Mammary epithelial cell (primary cell): ENCODE data around the gene SERPINA6.

Experiments
- EZH2 ChIP-seq: IDR thresholded peaks from 2 replicates; pipeline ENCODE4 v1.6.1; 2012; ENCODE audit warnings: low read length, inconsistent platforms, borderline replicate concordance
- TF ChIP-seq, protein P1 (sequence below), 2 donors: IDR thresholded peaks in 1 of 2; conservative IDR thresholded peaks in 1 of 2; 2 replicates each; pipeline ENCODE4 v1.5.1; 2011 to 2012; ENCODE audit warnings: inconsistent platforms in 2 of 2, low read length in 2 of 2, mild to moderate bottlenecking in 2 of 2, control low read depth in 1 of 2, low read depth in 1 of 2; ENCODE audit not compliant: insufficient read depth in 1 of 2; ENCODE audit errors: extremely low read depth in 1 of 2

DNA sequence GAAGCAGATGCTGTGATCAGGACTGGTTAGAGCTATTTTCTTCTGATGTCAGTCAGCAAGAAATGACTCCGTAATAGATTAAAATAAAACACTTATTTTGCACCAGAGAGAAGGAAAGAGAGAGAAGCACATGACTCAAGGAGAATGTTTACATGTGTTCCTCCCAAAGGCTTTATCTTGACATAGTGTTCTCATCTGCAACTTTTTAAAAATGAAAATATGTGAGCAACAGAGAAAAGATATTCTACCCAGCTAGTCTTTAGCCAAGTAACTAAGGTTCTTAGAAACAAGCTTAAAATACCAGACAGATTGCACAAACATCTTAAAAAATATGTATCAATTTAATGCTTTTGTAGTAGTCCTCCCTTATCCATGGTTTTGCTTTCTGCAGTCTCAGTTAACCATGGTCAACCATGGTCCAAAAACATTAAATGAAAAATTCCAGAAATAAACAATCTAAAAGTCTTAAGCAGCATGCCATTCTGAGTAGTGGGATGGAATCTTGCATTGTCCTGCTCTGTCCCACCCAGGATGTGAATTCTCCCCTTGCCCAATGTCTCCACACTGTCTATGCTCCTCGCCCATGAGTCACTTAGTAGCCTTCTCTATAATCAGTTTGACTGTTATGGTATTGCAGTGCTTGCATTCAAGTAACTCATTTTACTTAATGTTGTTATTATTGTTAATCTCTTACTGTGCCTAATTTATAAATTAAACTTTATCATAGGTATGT, 40.0 kb downstream of the SERPINA6 start:
- TF ChIP-seq, protein P1, sequence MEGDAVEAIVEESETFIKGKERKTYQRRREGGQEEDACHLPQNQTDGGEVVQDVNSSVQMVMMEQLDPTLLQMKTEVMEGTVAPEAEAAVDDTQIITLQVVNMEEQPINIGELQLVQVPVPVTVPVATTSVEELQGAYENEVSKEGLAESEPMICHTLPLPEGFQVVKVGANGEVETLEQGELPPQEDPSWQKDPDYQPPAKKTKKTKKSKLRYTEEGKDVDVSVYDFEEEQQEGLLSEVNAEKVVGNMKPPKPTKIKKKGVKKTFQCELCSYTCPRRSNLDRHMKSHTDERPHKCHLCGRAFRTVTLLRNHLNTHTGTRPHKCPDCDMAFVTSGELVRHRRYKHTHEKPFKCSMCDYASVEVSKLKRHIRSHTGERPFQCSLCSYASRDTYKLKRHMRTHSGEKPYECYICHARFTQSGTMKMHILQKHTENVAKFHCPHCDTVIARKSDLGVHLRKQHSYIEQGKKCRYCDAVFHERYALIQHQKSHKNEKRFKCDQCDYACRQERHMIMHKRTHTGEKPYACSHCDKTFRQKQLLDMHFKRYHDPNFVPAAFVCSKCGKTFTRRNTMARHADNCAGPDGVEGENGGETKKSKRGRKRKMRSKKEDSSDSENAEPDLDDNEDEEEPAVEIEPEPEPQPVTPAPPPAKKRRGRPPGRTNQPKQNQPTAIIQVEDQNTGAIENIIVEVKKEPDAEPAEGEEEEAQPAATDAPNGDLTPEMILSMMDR (conservative IDR thresholded peaks at IDR 0.05 in 1 of 2, IDR thresholded peaks at IDR 0.05 in 1 of 2; ENCODE audit: extremely low read depth in 1 of 2, insufficient read depth in 1 of 2, low read depth in 1 of 2, low read length in 2 of 2): no peak
- TF ChIP-seq EZH2: no peak
